ENCODE results near the gene MSH3.

The MSH3 gene

DNA sequence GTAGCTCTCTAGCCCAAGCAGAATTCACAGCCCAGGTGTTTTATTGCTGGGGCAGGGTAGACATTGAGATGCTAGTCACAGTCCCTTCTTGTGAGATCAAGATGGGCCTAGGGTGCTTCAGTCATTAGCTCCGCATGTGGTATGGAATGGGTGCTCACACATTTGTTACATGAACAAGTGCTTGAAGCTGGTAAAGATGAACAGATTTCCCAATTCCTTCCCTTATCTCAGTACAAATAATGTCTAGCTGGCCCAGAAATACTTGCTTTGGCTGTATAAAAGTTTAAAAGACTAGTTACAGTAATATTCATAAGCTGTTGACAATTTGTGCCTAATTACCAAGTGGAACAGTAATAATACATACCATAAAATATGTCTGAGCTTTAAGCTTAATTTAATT is 143.7 kb downstream of the MSH3 start:
- no peaks in the 10 kb centered on the region for H3K9me3 ChIP-seq (ENCODE audit: insufficient read depth, low read length)
- no peak overlapping the region for H3K9ac ChIP-seq (ENCODE audit: low read length)
- H3K36me3 ChIP-seq (replicated peaks; ENCODE audit: low read depth, low read length): peaks cover 30% of the 10 kb centered on the region
- no peak overlapping the region for H3K4me3 ChIP-seq (ENCODE audit: low read length)
- no peaks in the 10 kb centered on the region for H3K79me2 ChIP-seq (ENCODE audit: low read length)
- H3K27ac ChIP-seq (ENCODE audit: low read length): no peak overlapping the region
- H3K4me2 ChIP-seq (ENCODE audit: low read length): peak overlapping the region; percentile 67; the same call in 1 of the 2 replicates
- no peak overlapping the region for H2AFZ ChIP-seq (ENCODE audit: low read depth, low read length)
- TF ChIP-seq, protein P1, sequence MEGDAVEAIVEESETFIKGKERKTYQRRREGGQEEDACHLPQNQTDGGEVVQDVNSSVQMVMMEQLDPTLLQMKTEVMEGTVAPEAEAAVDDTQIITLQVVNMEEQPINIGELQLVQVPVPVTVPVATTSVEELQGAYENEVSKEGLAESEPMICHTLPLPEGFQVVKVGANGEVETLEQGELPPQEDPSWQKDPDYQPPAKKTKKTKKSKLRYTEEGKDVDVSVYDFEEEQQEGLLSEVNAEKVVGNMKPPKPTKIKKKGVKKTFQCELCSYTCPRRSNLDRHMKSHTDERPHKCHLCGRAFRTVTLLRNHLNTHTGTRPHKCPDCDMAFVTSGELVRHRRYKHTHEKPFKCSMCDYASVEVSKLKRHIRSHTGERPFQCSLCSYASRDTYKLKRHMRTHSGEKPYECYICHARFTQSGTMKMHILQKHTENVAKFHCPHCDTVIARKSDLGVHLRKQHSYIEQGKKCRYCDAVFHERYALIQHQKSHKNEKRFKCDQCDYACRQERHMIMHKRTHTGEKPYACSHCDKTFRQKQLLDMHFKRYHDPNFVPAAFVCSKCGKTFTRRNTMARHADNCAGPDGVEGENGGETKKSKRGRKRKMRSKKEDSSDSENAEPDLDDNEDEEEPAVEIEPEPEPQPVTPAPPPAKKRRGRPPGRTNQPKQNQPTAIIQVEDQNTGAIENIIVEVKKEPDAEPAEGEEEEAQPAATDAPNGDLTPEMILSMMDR (IDR thresholded peaks at IDR 0.05; ENCODE audit: low read depth, low read length): no peak
- TF ChIP-seq EZH2phosphoT487 (IDR thresholded peaks at IDR 0.05; ENCODE audit: low read depth): no peak
- no peaks in the 10 kb centered on the region for H4K20me1 ChIP-seq (ENCODE audit: insufficient read depth, low read length)
- H3K4me1 ChIP-seq (ENCODE audit: low read length): peaks cover 25% of the 10 kb centered on the region
- H3K27me3 ChIP-seq (ENCODE audit: low read depth, low read length): no peaks in the 10 kb centered on the region

DNA sequence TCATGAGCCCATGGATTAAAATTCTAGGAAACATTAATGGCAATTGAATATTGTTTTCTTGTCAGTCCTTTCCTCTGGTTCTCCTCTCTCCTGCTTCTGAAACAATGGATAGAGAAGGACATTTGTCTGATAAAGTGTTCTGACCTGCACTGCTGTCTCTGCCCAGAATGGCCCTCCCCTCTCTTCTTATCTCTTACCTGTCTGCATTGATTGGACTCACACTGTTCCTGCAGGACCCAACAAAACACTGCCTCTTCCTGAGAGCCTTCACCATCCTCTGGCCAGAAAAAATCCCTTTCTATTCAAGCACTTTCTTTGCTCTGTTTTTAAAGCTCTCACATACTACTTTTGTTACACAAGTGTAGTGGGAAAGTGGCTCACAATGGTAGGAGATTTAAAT is 144.2 kb downstream of the MSH3 start:
- no peak overlapping the region for H3K27ac ChIP-seq (ENCODE audit: low read length)
- no peaks in the 10 kb centered on the region for H3K9me3 ChIP-seq (ENCODE audit: insufficient read depth, low read length)
- H4K20me1 ChIP-seq (ENCODE audit: insufficient read depth, low read length): no peaks in the 10 kb centered on the region
- H2AFZ ChIP-seq (ENCODE audit: low read depth, low read length): no peak overlapping the region
- H3K27me3 ChIP-seq (ENCODE audit: low read depth, low read length): no peaks in the 10 kb centered on the region
- H3K4me3 ChIP-seq (ENCODE audit: low read length): no peak overlapping the region
- H3K9ac ChIP-seq (ENCODE audit: low read length): no peak overlapping the region
- no peak for TF ChIP-seq EZH2phosphoT487 (IDR thresholded peaks at IDR 0.05; ENCODE audit: low read depth)
- H3K4me2 ChIP-seq (ENCODE audit: low read length): no peak overlapping the region
- H3K4me1 ChIP-seq (ENCODE audit: low read length): peaks cover 21% of the 10 kb centered on the region
- H3K36me3 ChIP-seq (replicated peaks; ENCODE audit: low read depth, low read length): peaks cover 26% of the 10 kb centered on the region
- no peaks in the 10 kb centered on the region for H3K79me2 ChIP-seq (ENCODE audit: low read length)

DNA sequence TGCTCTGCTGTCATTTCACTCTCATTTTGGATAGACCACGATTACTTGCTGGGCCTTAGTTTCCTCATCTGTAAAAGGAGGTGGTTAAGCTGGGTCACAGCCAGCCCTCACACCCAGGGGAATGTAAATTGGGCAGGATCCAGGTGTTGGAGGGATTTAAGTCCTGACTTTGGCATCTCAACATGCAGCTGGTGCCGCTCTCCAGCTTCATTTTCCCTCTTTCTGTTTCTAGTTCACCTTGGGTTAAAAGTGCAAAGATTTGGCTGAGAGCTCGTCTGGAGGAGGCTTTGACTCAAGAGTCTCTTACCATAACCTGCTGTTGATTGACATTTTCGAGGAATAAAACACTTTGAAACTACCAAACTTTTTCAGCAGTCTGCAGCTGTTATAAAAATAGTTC is 144.6 kb downstream of the MSH3 start:
- H3K27ac ChIP-seq (ENCODE audit: low read length): no peak overlapping the region
- H2AFZ ChIP-seq (ENCODE audit: low read depth, low read length): no peak overlapping the region
- no peak overlapping the region for H3K4me2 ChIP-seq (ENCODE audit: low read length)
- H3K9ac ChIP-seq (ENCODE audit: low read length): no peak overlapping the region
- no peaks in the 10 kb centered on the region for H3K9me3 ChIP-seq (ENCODE audit: insufficient read depth, low read length)
- no peak for TF ChIP-seq EZH2phosphoT487 (IDR thresholded peaks at IDR 0.05; ENCODE audit: low read depth)
- TF ChIP-seq, protein P1 (IDR thresholded peaks at IDR 0.05; ENCODE audit: low read depth, low read length): no peak
- H3K79me2 ChIP-seq (ENCODE audit: low read length): no peaks in the 10 kb centered on the region
- peaks cover 17% of the 10 kb centered on the region for H3K4me1 ChIP-seq (ENCODE audit: low read length)
- H4K20me1 ChIP-seq (ENCODE audit: insufficient read depth, low read length): no peaks in the 10 kb centered on the region
- H3K36me3 ChIP-seq (replicated peaks; ENCODE audit: low read depth, low read length): peaks cover 23% of the 10 kb centered on the region
- H3K27me3 ChIP-seq (ENCODE audit: low read depth, low read length): no peaks in the 10 kb centered on the region
- no peak overlapping the region for H3K4me3 ChIP-seq (ENCODE audit: low read length)

DNA sequence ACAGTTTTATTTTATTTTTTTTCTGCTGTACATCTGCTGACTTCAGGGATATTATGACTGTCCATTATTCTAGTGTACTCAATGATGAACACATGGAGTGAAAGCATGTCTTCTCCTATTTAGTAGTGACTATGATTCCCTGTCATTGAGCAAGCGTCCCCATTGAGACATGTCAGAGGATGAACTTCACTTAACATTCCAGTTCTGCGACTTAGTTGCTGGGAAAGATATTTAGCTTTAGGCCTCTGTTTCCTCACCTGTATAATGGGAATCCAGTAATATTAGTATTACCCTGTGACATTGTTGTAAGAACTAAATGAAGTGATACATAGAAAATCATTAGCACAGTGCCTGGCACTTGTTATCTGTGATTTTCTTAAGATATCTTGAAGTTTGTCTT is 145.1 kb downstream of the MSH3 start:
- no peaks in the 10 kb centered on the region for H3K9me3 ChIP-seq (ENCODE audit: insufficient read depth, low read length)
- no peak overlapping the region for H3K4me3 ChIP-seq (ENCODE audit: low read length)
- H3K4me1 ChIP-seq (ENCODE audit: low read length): peaks cover 16% of the 10 kb centered on the region
- no peak overlapping the region for H2AFZ ChIP-seq (ENCODE audit: low read depth, low read length)
- H3K4me2 ChIP-seq (ENCODE audit: low read length): no peak overlapping the region
- peaks cover 18% of the 10 kb centered on the region for H3K36me3 ChIP-seq (replicated peaks; ENCODE audit: low read depth, low read length)
- no peak for TF ChIP-seq EZH2phosphoT487 (IDR thresholded peaks at IDR 0.05; ENCODE audit: low read depth)
- TF ChIP-seq, protein P1 (IDR thresholded peaks at IDR 0.05; ENCODE audit: low read depth, low read length): no peak
- no peaks in the 10 kb centered on the region for H4K20me1 ChIP-seq (ENCODE audit: insufficient read depth, low read length)
- no peaks in the 10 kb centered on the region for H3K27me3 ChIP-seq (ENCODE audit: low read depth, low read length)
- H3K9ac ChIP-seq (ENCODE audit: low read length): no peak overlapping the region
- H3K27ac ChIP-seq (ENCODE audit: low read length): no peak overlapping the region
- H3K79me2 ChIP-seq (ENCODE audit: low read length): no peaks in the 10 kb centered on the region

DNA sequence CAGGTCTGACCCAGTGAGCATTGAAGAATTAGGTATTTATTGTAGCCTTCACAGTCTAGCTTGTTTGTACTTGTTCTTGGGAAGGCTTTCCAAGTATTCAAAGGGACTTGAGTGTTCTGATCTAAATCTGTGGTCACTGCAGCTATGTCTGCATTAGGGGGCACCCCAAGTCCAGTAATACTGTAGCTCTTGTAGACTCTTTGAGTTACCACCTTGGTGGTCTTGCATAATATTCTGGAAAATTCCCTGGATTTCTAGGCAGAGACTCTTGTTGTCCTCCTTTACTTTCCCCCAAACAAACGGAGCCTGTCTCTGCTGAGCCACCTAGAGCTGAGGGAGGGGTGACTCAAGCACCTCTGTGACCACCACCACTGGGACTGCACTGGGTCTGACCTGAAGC is 149.9 kb downstream of the MSH3 start:
- H3K27me3 ChIP-seq (ENCODE audit: low read depth, low read length): no peaks in the 10 kb centered on the region
- no peak overlapping the region for H3K4me3 ChIP-seq (ENCODE audit: low read length)

More for the DNA sequence above, 149.9 kb downstream of the MSH3 start:
- TF ChIP-seq EZH2phosphoT487 (IDR thresholded peaks at IDR 0.05; ENCODE audit: low read depth): no peak
- TF ChIP-seq, protein P1 (IDR thresholded peaks at IDR 0.05; ENCODE audit: low read depth, low read length): peak; percentile 31
- no peaks in the 10 kb centered on the region for H3K36me3 ChIP-seq (replicated peaks; ENCODE audit: low read depth, low read length)
- no peaks in the 10 kb centered on the region for H3K79me2 ChIP-seq (ENCODE audit: low read length)
- H3K4me1 ChIP-seq (ENCODE audit: low read length): no peaks in the 10 kb centered on the region
- no peak overlapping the region for H3K4me2 ChIP-seq (ENCODE audit: low read length)
- H3K9me3 ChIP-seq (ENCODE audit: insufficient read depth, low read length): no peaks in the 10 kb centered on the region
- no peaks in the 10 kb centered on the region for H4K20me1 ChIP-seq (ENCODE audit: insufficient read depth, low read length)
- no peak overlapping the region for H3K27ac ChIP-seq (ENCODE audit: low read length)
- no peak overlapping the region for H2AFZ ChIP-seq (ENCODE audit: low read depth, low read length)
- H3K9ac ChIP-seq (ENCODE audit: low read length): no peak overlapping the region

Measured in OCI-LY3 (cell line).